GM12874 (cell line): ENCODE data around the gene BCL2.

Experiments
- CTCF ChIP-seq: IDR thresholded peaks from 2 replicates; pipeline ENCODE4 v1.5.1; 2011; ENCODE audit warnings: low read depth, mild to moderate bottlenecking, control low read depth, low read length, moderate library complexity; ENCODE audit not compliant: insufficient read depth

BCL2 gene

GRCh38 chr18:63090334-63090733 is 229.2 kb downstream of the BCL2 start:
- no peak for TF ChIP-seq CTCF

- no peak for TF ChIP-seq CTCF
These were observed 230.5 kb downstream of the BCL2 start for GRCh38 chr18:63089041-63089440.

- TF ChIP-seq CTCF = no peak
These were observed 231.3 kb downstream of the BCL2 start for GRCh38 chr18:63088262-63088661.

GRCh38 chr18:63087421-63088230 is 231.9 kb downstream of the BCL2 start:
- TF ChIP-seq CTCF = no peak

- TF ChIP-seq CTCF = no peak
These were observed 234.0 kb downstream of the BCL2 start for GRCh38 chr18:63085611-63086010.

GRCh38 chr18:63084219-63084618 is 235.3 kb downstream of the BCL2 start:
- TF ChIP-seq CTCF = no peak

- TF ChIP-seq CTCF = no peak
These were observed 236.0 kb downstream of the BCL2 start for GRCh38 chr18:63083555-63083954.
